ENCODE results near the gene NANOG.
"Not testable (repeated sequence)": the region's sequence is repeated elsewhere in the genome, so short reads cannot be mapped to it uniquely, and the experiment has no call there.

The NANOG gene

DNA sequence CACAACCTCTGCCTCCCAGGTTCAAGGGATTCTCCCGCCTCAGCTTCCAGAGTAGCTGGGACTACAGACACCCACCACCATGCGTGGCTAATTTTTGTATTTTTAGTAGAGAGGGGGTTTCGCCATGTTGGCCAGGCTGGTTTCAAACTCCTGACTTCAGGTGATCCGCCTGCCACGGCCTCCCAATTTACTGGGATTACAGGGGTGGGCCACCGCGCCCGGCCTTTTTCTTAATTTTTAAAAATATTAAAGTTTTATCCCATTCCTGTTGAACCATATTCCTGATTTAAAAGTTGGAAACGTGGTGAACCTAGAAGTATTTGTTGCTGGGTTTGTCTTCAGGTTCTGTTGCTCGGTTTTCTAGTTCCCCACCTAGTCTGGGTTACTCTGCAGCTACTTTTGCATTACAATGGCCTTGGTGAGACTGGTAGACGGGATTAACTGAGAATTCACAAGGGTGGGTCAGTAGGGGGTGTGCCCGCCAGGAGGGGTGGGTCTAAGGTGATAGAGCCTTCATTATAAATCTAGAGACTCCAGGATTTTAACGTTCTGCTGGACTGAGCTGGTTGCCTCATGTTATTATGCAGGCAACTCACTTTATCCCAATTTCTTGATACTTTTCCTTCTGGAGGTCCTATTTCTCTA lies at the start of gene NANOG:
Gene NANOG, plus strand, starts transcription at position 519 of the 645 bp plus-strand sequence. CDS start 213 bp downstream, outside the sequence.
- not testable (repeated sequence) for H3K36me3 ChIP-seq (ENCODE audit: insufficient read depth, low read length); H3F3A ChIP-seq (ENCODE audit: low read depth); H3K4me2 ChIP-seq (ENCODE audit: low read depth, low read length, poor library complexity, severe bottlenecking); H3K4me3 ChIP-seq (ENCODE audit: low read length, poor library complexity, severe bottlenecking); H3K9me3 ChIP-seq (ENCODE audit: insufficient read depth, low read depth, low read length); H3K79me2 ChIP-seq (ENCODE audit: insufficient read depth, low read length); H3K9me2 ChIP-seq (replicated peaks; ENCODE audit: low read depth, low read length); H3K27me3 ChIP-seq (ENCODE audit: insufficient read depth, low read length, poor library complexity, severe bottlenecking); H3K9ac ChIP-seq (ENCODE audit: low read depth, low read length, poor library complexity, severe bottlenecking); H4K20me1 ChIP-seq (ENCODE audit: insufficient read depth, low read length, poor library complexity, severe bottlenecking); H3K4me1 ChIP-seq (ENCODE audit: insufficient read depth, low read length, poor library complexity, severe bottlenecking); H2AFZ ChIP-seq (ENCODE audit: low read length)

GRCh38 chr12:7747246-7747645 lies 42.0 kb upstream of the NANOG start, which contains the start of gene CLEC4C:
CLEC4C (minus strand) TSS chr12:7747375; CDS start chr12:7747348, 27 bp downstream.
- Histone ChIP-seq H4K20me1 (ENCODE audit: insufficient read depth, low read length, poor library complexity, severe bottlenecking) (no peaks in the 10 kb centered on the region), H3F3A (ENCODE audit: low read depth) (no peaks in the 10 kb centered on the region), H3K4me1 (ENCODE audit: insufficient read depth, low read length, poor library complexity, severe bottlenecking) (no peaks in the 10 kb centered on the region), H3K4me3 (ENCODE audit: low read length, poor library complexity, severe bottlenecking) (no peak within 1 kb of the TSS), H3K36me3 (ENCODE audit: insufficient read depth, low read length) (no peaks in the 10 kb centered on the region), H3K4me2 (ENCODE audit: low read depth, low read length, poor library complexity, severe bottlenecking) (no peak within 1 kb of the TSS), H3K9me3 (ENCODE audit: insufficient read depth, low read depth, low read length) (no peaks in the 10 kb centered on the region), H3K79me2 (ENCODE audit: insufficient read depth, low read length) (no peaks in the 10 kb centered on the region), H3K27me3 (ENCODE audit: insufficient read depth, low read length, poor library complexity, severe bottlenecking) (no peaks in the 10 kb centered on the region), H2AFZ (ENCODE audit: low read length) (no peak within 1 kb of the TSS), H3K9me2 (replicated peaks; ENCODE audit: low read depth, low read length) (no peaks in the 10 kb centered on the region), H3K9ac (ENCODE audit: low read depth, low read length, poor library complexity, severe bottlenecking) (no peak within 1 kb of the TSS)
- TF ChIP-seq EZH2phosphoT487 (IDR thresholded peaks at IDR 0.05; ENCODE audit: borderline replicate concordance) (no peak), CTCF (conservative IDR thresholded peaks at IDR 0.05; ENCODE audit: low read length) (no peak)

- Histone ChIP-seq H3K9me2 (replicated peaks; ENCODE audit: low read depth, low read length) (no peaks in the 10 kb centered on the region), H2AFZ (ENCODE audit: low read length) (no peak overlapping the region), H3K9me3 (ENCODE audit: insufficient read depth, low read depth, low read length) (no peaks in the 10 kb centered on the region), H3K4me3 (ENCODE audit: low read length, poor library complexity, severe bottlenecking) (no peak overlapping the region), H3K36me3 (ENCODE audit: insufficient read depth, low read length) (no peaks in the 10 kb centered on the region), H3K4me2 (ENCODE audit: low read depth, low read length, poor library complexity, severe bottlenecking) (no peak overlapping the region), H4K20me1 (ENCODE audit: insufficient read depth, low read length, poor library complexity, severe bottlenecking) (no peaks in the 10 kb centered on the region), H3K79me2 (ENCODE audit: insufficient read depth, low read length) (no peaks in the 10 kb centered on the region), H3K4me1 (ENCODE audit: insufficient read depth, low read length, poor library complexity, severe bottlenecking) (peaks cover 6% of the 10 kb centered on the region), H3K9ac (ENCODE audit: low read depth, low read length, poor library complexity, severe bottlenecking) (no peak overlapping the region), H3K27me3 (ENCODE audit: insufficient read depth, low read length, poor library complexity, severe bottlenecking) (no peaks in the 10 kb centered on the region), H3F3A (ENCODE audit: low read depth) (no peaks in the 10 kb centered on the region)
- no peak for TF ChIP-seq EZH2phosphoT487 (IDR thresholded peaks at IDR 0.05; ENCODE audit: borderline replicate concordance)
- TF ChIP-seq CTCF (conservative IDR thresholded peaks at IDR 0.05; ENCODE audit: low read length): no peak
Observed at GRCh38 chr12:7748852-7749251, 40.4 kb upstream of the NANOG start.

DNA sequence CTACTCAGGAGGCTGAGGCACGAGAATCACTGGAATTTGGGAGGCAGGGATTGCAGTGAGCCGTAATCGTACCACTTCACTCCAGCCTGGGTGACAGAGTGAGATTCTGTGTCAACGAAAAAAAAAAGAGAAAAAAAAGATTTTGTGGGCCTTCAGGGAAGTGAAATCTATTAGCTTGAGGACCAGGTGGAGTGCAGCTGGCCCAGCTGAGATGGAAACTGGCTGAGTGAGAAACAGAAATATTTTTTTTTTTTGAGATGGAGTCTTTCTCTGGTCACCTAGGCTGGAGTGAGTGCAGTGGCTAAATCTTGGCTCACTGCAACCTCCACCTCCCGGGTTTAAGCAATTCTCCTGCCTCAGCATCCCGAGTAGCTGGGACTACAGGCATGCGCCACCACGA lies 39.8 kb upstream of the NANOG start:
- Histone ChIP-seq H3K4me2 (ENCODE audit: low read depth, low read length, poor library complexity, severe bottlenecking) (no peak overlapping the region), H3K27me3 (ENCODE audit: insufficient read depth, low read length, poor library complexity, severe bottlenecking) (no peaks in the 10 kb centered on the region), H3K79me2 (ENCODE audit: insufficient read depth, low read length) (no peaks in the 10 kb centered on the region), H3K4me1 (ENCODE audit: insufficient read depth, low read length, poor library complexity, severe bottlenecking) (peaks cover 6% of the 10 kb centered on the region), H3K9ac (ENCODE audit: low read depth, low read length, poor library complexity, severe bottlenecking) (no peak overlapping the region), H2AFZ (ENCODE audit: low read length) (no peak overlapping the region), H4K20me1 (ENCODE audit: insufficient read depth, low read length, poor library complexity, severe bottlenecking) (no peaks in the 10 kb centered on the region), H3K9me2 (replicated peaks; ENCODE audit: low read depth, low read length) (no peaks in the 10 kb centered on the region), H3K9me3 (ENCODE audit: insufficient read depth, low read depth, low read length) (no peaks in the 10 kb centered on the region), H3K36me3 (ENCODE audit: insufficient read depth, low read length) (no peaks in the 10 kb centered on the region), H3F3A (ENCODE audit: low read depth) (no peaks in the 10 kb centered on the region), H3K4me3 (ENCODE audit: low read length, poor library complexity, severe bottlenecking) (no peak overlapping the region)
- TF ChIP-seq EZH2phosphoT487 (IDR thresholded peaks at IDR 0.05; ENCODE audit: borderline replicate concordance): no peak
- TF ChIP-seq CTCF (conservative IDR thresholded peaks at IDR 0.05; ENCODE audit: low read length): no peak

All from Loucy (cell line).